ENCODE results near the gene SBNO2. TPM values are rescaled to one million over a fixed set of nuclear protein-coding genes. Genes with fewer than 3 reads are reported as not detected.

SBNO2 gene
- total and polyA plus RNA-seq, 2 donors (not counting 3 experiments of a cell fraction or from before 2014, with no cell fraction given), result 31.4 to 65.7 TPM

GRCh38 chr19:1060689-1061088 is 113.4 kb downstream of the SBNO2 start:
- DNase-seq (ENCODE audit: low read depth, low spot score), result no peak
- intact Hi-C loops (cut with micrococcal nuclease), result no loop called here
- no peaks in the 10 kb centered on the region for H4K20me1 ChIP-seq (replicated peaks; ENCODE audit: control insufficient read depth, extremely low read depth, insufficient read depth, low read length)
- no peak overlapping the region for H3K27ac ChIP-seq (ENCODE audit: insufficient read depth, low read depth, low read length)
- H2AFZ ChIP-seq (ENCODE audit: low read depth, low read length), result no peak overlapping the region
- POLR2A ChIA-PET, result no interaction called here
- H3K36me3 ChIP-seq (ENCODE audit: control insufficient read depth in 2 of 2, extremely low read depth in 1 of 2, insufficient read depth in 2 of 2, low read length in 2 of 2), result no peaks in the 10 kb centered on the region
- no peak for TF ChIP-seq GATA2 (IDR thresholded peaks at IDR 0.05; ENCODE audit: insufficient read depth, insufficient read length, low read depth, low read length)
- TF ChIP-seq MAX (IDR thresholded peaks at IDR 0.05; ENCODE audit: insufficient read depth, insufficient read length), result no peak
- TF ChIP-seq POLR2A (IDR thresholded peaks at IDR 0.05; ENCODE audit: low read depth, low read length), result no peak
- TF ChIP-seq FOS (IDR thresholded peaks at IDR 0.05; ENCODE audit: borderline replicate concordance, insufficient read depth, low read length), result no peak
- no peak for TF ChIP-seq JUN (IDR thresholded peaks at IDR 0.05; ENCODE audit: borderline replicate concordance, insufficient read depth, insufficient read length, low read depth)
- no peaks in the 10 kb centered on the region for H3K9me3 ChIP-seq (replicated peaks; ENCODE audit: control insufficient read depth, insufficient read depth, low read length)
- H3K9me1 ChIP-seq (replicated peaks; ENCODE audit: control insufficient read depth, extremely low read depth, insufficient read depth, low read length), result no peaks in the 10 kb centered on the region
- no peaks in the 10 kb centered on the region for H3K27me3 ChIP-seq (ENCODE audit: control insufficient read depth in 2 of 2, insufficient read depth in 2 of 2, low read length in 2 of 2)
- no peaks in the 10 kb centered on the region for H3K79me2 ChIP-seq (ENCODE audit: control insufficient read depth, insufficient read depth, low read length)
- no TSS peak for BruUV-seq (replicated peaks)
- CTCF ChIA-PET, result interaction anchor here (0.6 to 0.7 kb wide), 2 partner anchors 17 to 172 kb away, joined by 3 read pairs; no protein-coding TSS in a partner anchor
- no peak overlapping the region for H3K4me3 ChIP-seq (replicated peaks in 1 of 3; ENCODE audit: insufficient read depth in 1 of 3, low read depth in 1 of 3, low read length in 3 of 3)
- no peak overlapping the region for H3K4me2 ChIP-seq (ENCODE audit: insufficient read depth, low read length)
- FAIRE-seq, result no peak
- H3K4me1 ChIP-seq (ENCODE audit: control insufficient read depth, extremely low read depth, insufficient read depth, low read length), result peaks cover 7% of the 10 kb centered on the region
- H3K9ac ChIP-seq (replicated peaks; ENCODE audit: extremely low read depth, insufficient read depth, low read length), result no peak overlapping the region
- dilution Hi-C loops (cut with MboI; ENCODE audit: extremely low pct_ligation_motif_present, low sequenced_read_pairs), result no loop called here

GRCh38 chr19:1058112-1058511 is 116.0 kb downstream of the SBNO2 start:
- Histone ChIP-seq H3K36me3 (ENCODE audit: control insufficient read depth in 2 of 2, extremely low read depth in 1 of 2, insufficient read depth in 2 of 2, low read length in 2 of 2) (no peaks in the 10 kb centered on the region), H3K9me1 (replicated peaks; ENCODE audit: control insufficient read depth, extremely low read depth, insufficient read depth, low read length) (no peaks in the 10 kb centered on the region), H3K79me2 (ENCODE audit: control insufficient read depth, insufficient read depth, low read length) (no peaks in the 10 kb centered on the region), H3K27ac (ENCODE audit: insufficient read depth, low read depth, low read length) (no peak overlapping the region), H4K20me1 (replicated peaks; ENCODE audit: control insufficient read depth, extremely low read depth, insufficient read depth, low read length) (no peaks in the 10 kb centered on the region), H3K4me1 (ENCODE audit: control insufficient read depth, extremely low read depth, insufficient read depth, low read length) (no peaks in the 10 kb centered on the region), H3K9me3 (replicated peaks; ENCODE audit: control insufficient read depth, insufficient read depth, low read length) (no peaks in the 10 kb centered on the region), H3K9ac (replicated peaks; ENCODE audit: extremely low read depth, insufficient read depth, low read length) (no peak overlapping the region), H3K4me2 (ENCODE audit: insufficient read depth, low read length) (no peak overlapping the region), H3K4me3 (replicated peaks in 1 of 3; ENCODE audit: insufficient read depth in 1 of 3, low read depth in 1 of 3, low read length in 3 of 3) (no peak overlapping the region), H3K27me3 (ENCODE audit: control insufficient read depth in 2 of 2, insufficient read depth in 2 of 2, low read length in 2 of 2) (no peaks in the 10 kb centered on the region), H2AFZ (ENCODE audit: low read depth, low read length) (no peak overlapping the region)
- no TSS peak for BruUV-seq (replicated peaks)
- TF ChIP-seq JUN (IDR thresholded peaks at IDR 0.05; ENCODE audit: borderline replicate concordance, insufficient read depth, insufficient read length, low read depth) (no peak), GATA2 (IDR thresholded peaks at IDR 0.05; ENCODE audit: insufficient read depth, insufficient read length, low read depth, low read length) (no peak), FOS (IDR thresholded peaks at IDR 0.05; ENCODE audit: borderline replicate concordance, insufficient read depth, low read length) (no peak), MAX (IDR thresholded peaks at IDR 0.05; ENCODE audit: insufficient read depth, insufficient read length) (no peak), MYC (IDR thresholded peaks at IDR 0.05; ENCODE audit: low read depth, low read length) (no peak), POLR2A (IDR thresholded peaks at IDR 0.05; ENCODE audit: low read depth, low read length) (no peak), EZH2 (IDR thresholded peaks at IDR 0.05; ENCODE audit: borderline replicate concordance, low read depth, low read length, severe bottlenecking) (no peak), CTCF (IDR thresholded peaks at IDR 0.05; ENCODE audit: extremely low read depth in 1 of 2, insufficient read depth in 1 of 2, low read depth in 1 of 2, low read length in 2 of 2) (no peak), POLR2AphosphoS5 (IDR thresholded peaks at IDR 0.05; ENCODE audit: insufficient read depth, low read depth, low read length) (no peak)
- POLR2A ChIA-PET, result no interaction called here
- no peak for FAIRE-seq
- no peak for DNase-seq (ENCODE audit: low read depth, low spot score)
- dilution Hi-C loops (cut with MboI; ENCODE audit: extremely low pct_ligation_motif_present, low sequenced_read_pairs) (no loop called here), intact Hi-C loops (cut with micrococcal nuclease) (no loop called here)
- CTCF ChIA-PET, result interaction anchor here (0.5 to 1.7 kb wide), 6 partner anchors 9 to 156 kb away, joined by 3 to 7 read pairs (median 3); partner anchors contain the start of gene GPX4

Measured in endothelial cell of umbilical vein (primary cell).